GM06990 (cell line): Measurements from ENCODE around the gene SCNN1B.
A peak's percentile ranks its signal among the peaks of the same experiment; 100 is the strongest.

ENCODE experiments used
- DNase-seq: peaks from one replicate; pipeline ENCODE4 v3.0.0-alpha.2; 2011; ENCODE audit not compliant: insufficient read length; ENCODE audit errors: extremely low read depth
- H3K27me3 ChIP-seq: replicated peaks from 2 replicates; pipeline ENCODE4 v1.6.0; 2011; ENCODE audit warnings: low read length; ENCODE audit not compliant: control insufficient read depth, insufficient read depth
- H3K36me3 ChIP-seq: 2 replicates; pipeline ENCODE4 v1.5.1; 2011; ENCODE audit warnings: low read length; ENCODE audit not compliant: control insufficient read depth, insufficient read depth
- H3K4me3 ChIP-seq: replicated peaks from 2 replicates; pipeline ENCODE4 v1.5.1; 2011; ENCODE audit warnings: low read depth, mild to moderate bottlenecking, control low read depth, low read length
- CTCF ChIP-seq: IDR thresholded peaks from 2 replicates; pipeline ENCODE4 v1.5.1; 2011; ENCODE audit warnings: low read length, control low read depth, mild to moderate bottlenecking, inconsistent platforms; ENCODE audit not compliant: insufficient read depth, poor library complexity, severe bottlenecking

SCNN1B gene

GRCh38 chr16:23319861-23320615 is 17.9 kb downstream of the SCNN1B start:
- Histone ChIP-seq H3K36me3 (no peaks in the 10 kb centered on the region), H3K4me3 (no peak overlapping the region), H3K27me3 (no peaks in the 10 kb centered on the region)
- no peak for TF ChIP-seq CTCF
- no peak for DNase-seq

GRCh38 chr16:23320693-23321092 is 18.6 kb downstream of the SCNN1B start:
- TF ChIP-seq CTCF = no peak
- DNase-seq = no peak
- no peak overlapping the region for H3K4me3 ChIP-seq

GRCh38 chr16:23321206-23321875 is 19.2 kb downstream of the SCNN1B start:
- DNase-seq = no peak
- TF ChIP-seq CTCF = no peak
- Histone ChIP-seq H3K36me3 (no peaks in the 10 kb centered on the region), H3K4me3 (no peak overlapping the region), H3K27me3 (no peaks in the 10 kb centered on the region)

More at GRCh38 chr16:23320693-23321092, 18.6 kb downstream of the SCNN1B start:
- Histone ChIP-seq H3K27me3 (no peaks in the 10 kb centered on the region), H3K36me3 (no peaks in the 10 kb centered on the region)

GRCh38 chr16:23323224-23324030 is 21.3 kb downstream of the SCNN1B start:
- TF ChIP-seq CTCF = no peak
- peak; percentile 47 for DNase-seq
- no peak overlapping the region for H3K4me3 ChIP-seq
- H3K27me3 ChIP-seq = no peaks in the 10 kb centered on the region
- H3K36me3 ChIP-seq = no peaks in the 10 kb centered on the region

- H3K36me3 ChIP-seq = no peaks in the 10 kb centered on the region
- TF ChIP-seq CTCF = no peak
- DNase-seq = no peak
- no peaks in the 10 kb centered on the region for H3K27me3 ChIP-seq
- H3K4me3 ChIP-seq = no peak overlapping the region
Observed at GRCh38 chr16:23324727-23325126, 22.6 kb downstream of the SCNN1B start.
